Activated T-cell treated with anti-CD3 and anti-CD28 coated beads, Interleukin-2, amount 50 U/mL, for 48 hours (primary cell): Measurements from ENCODE around the gene ZIM2.
A peak's percentile ranks its signal among the peaks of the same experiment; 100 is the strongest.

Source experiments
- DNase-seq, 2 experiments: peaks; one replicate each; pipeline ENCODE4 v3.0.0-alpha.2; 2020

ZIM2 gene

DNA sequence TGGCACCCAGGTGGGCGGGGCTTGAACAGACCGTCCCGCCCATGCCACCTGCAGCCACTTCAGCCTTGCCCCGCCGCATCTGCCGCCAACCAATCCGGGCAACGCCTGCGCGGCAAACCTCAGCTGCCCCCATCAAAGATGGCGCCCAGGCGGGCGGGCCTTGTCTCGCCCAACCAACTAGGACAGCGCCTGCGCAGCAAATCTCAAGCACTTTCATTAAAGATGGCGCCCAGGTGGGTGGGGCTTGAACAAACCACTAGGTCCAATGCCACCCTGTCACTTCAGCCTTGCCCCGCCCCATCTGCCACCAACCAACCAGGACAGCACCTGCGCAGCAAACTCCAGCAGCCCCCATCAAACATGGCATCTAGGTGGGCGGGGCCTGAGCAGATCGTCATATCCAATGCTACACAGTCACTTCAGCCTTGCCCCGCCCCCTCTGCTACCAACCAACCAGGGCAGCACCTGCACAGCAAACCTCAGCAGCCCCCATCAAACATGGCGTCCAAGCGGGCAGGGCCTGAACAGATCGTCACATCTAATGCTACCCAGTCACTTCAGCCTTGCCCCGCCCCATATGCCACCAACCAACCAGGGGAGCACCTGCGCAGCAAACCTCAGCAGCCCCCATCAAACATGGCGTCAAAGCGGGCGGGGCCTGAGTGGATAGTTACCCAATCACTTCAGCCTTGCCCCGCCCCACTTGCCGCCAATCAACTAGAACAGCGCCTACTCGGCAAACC is 1.4 kb downstream of the ZIM2 start:
- peak; percentile 19 to 23 for DNase-seq

DNA sequence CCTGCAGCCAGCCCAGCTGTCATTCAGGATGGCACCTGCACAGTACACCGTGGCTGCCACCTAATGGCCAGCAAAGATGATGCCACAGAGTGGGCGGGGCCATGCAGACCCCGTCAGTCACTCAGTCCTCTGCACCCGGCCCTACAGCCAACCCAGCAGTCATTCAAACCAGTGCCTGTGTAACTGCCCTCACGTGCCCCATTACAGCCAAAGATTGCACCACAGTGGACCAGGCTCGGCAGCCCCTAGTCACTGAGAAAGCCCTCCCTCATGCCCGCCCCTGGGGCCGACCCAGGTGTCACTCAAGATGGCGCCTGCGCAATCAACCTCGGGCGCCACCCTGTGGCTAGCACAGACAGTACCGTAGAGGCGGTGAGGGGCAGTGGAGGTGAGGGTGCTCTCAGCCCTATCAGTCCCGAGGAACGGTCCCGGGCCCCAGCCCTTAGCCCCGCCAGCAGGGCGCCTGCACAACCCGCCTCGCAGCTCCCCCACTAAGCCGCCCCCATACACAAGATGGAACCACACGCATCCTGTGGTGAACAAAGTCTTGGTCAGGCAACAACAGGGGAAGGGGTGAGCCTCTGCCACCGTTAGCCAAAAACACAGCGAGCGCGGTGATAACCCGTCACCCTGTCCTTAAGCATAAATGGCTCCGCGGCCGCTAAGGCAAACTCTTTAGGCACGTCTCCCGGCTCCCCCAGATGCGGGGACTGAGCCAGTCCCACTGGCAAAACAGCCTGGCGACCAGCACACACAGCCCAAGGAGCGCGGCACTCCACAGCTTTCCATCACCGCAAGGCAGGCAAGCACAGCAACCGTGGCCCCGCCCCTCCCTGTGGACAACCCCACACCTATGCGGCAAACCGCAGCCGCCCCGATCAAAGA is 2.3 kb downstream of the ZIM2 start:
- DNase-seq, result no peak

DNA sequence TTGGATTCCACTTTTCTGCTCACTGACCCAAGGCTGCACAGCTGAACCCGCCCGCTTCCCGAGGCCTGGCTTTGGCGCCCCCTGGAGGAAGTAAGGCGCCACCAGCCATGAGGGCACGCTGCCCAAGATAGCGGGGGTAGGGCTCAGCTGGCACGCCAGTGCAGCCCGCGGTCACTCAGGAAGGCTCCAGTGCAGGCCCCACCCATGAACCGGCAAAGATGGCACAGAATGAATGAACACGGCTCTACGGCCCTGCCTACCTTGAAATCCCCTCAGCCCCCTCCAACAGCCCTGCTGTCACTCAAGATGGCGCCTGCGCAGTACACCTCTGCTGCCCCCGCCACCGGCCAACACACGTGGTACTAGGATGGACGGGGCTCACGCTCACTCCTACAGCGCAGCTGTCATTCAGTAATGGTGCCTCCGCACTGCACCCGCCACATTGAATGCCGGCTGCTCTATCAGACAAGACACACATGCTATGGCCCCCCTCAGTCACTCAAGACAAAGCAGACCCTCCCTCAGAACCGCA is 3.0 kb downstream of the ZIM2 start:
- DNase-seq, result no peak

DNA sequence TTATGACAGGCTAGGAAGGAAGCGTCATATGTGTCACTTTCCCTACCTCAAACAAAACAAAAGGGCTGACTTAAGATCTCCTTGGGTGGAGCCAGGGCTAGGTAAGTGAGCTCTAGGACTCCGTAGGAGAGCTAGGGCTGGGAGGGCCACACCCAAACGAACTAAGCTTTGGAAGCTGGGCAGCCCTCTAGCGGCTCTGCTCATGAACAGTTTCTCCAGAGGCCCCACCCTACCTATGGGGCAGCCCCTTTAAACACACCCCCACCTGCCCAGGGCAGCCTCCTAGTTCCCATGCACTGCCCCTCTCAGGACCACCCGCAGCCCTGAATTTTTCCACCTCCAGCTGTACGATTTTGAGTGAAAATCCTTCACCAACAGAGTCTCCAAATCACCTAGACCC is 3.5 kb downstream of the ZIM2 start:
- no peak for DNase-seq

DNA sequence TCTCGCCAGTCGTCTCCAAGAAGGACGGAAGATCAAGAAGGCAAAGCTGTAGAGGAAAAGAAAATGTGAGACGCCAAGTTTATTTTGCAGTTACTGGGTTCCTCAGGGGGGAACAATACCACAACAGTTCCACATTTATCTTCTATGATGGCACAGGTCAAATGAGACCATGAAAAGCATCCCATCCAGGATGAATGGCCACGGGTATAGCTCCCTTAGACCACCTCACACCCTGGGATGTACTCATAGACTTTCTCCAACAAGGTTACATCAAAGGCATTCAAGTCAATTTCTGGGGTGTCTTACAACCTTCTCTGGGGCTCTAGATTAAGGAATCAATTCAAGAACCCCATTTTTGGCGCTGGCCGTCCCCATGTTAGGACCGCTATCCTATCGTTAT is 4.5 kb downstream of the ZIM2 start:
- DNase-seq, result no peak

DNA sequence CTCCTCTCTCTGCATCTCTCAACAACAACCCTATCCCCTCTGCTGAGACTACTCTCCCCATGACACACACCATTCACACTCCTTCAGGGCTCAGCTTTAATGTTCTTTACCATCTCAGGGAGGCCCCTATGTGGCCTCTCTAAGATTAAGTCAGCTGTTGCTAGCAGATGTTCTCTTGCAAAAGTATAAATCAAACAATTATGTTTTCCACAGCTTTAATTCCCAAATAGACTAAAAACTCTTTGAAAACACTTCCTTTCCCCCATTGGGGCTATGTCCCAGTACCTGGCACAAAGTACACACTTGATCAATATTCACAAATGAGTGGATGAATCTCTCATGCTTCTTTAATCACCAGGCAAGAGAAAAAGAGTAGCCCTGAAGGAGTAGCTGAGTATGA is 5.1 kb downstream of the ZIM2 start:
- no peak for DNase-seq

DNA sequence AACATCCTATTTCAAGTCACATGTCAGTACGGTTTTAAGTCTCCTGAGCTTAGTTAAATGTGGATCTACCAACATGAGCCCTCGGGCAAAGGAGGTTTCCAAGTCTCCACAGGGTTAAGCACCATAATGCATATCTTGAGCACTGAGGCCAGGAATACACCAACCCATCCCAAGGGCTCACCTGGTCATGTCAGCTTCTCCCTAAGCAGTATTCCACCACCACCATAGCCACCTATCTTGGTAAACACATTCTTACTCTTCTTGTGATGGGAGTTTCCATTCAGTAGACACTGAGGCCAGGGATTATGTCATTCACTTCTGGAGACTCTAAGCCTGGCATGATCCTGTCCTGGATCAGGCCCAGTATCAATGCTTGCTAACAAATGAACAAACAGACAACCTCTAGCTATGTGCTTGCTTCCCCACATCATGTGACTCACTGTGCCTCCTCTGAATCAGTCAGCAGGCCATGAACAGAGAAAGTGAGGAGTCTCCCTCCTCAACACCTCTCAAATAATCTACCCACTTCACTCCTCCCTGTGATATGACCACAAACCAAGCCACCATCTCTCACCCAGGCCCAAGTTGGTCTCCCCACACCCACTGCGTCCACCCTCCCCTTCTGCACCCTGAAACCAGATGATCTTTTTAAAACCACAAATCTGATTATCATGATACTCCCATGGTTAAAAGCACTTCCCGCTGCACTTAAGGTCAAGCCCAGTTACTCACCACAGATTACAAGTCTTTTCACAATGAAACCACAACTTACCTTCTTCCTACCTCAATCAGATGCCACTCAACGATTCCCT is 5.8 kb downstream of the ZIM2 start:
- no peak for DNase-seq

DNA sequence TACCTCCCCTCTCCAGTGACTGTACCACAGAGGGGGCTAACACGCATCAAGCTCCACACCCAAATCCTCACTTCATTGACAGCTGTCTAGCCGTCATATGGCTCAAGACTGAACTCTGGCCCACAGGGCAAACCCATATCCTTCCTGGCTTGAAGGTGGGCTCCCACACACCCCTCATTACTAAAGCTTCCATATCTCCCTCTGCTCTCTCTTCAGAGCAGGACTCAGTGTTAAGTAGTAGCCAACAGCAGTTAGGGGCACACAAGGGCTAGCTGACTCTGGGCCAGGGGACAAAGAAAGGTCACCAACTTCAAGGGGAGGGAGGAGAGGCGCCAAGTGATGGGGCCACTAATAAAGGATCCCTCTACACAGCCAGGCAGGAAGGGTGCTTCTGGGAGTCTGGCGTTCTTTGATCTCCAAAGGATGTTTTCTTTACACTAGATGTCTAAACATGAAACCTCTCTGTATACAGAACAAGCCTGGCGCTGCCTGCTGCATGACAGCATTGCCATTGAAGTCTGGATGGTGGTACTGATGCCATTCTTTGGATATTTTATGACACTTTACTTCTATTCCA is 8.1 kb downstream of the ZIM2 start:
- DNase-seq, result no peak

DNA sequence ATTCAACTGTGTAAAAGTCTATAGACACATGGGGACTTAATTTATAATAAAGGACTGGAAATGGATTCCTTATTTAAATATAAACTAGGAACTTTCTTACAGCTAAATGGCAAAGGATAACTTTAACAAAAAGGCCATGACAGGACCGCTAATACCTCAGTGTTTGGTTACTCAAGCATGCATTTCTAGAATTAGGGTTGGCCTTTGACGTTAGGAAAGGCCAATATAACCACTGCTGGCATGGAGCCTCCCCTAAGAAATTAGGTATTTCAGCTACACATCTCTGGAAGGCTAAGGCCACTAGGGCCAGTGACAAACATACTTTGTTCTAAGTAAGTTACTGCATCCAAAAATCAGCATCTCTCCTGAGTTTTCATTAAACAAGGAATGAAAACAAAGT is 9.3 kb downstream of the ZIM2 start:
- DNase-seq, result no peak

DNA sequence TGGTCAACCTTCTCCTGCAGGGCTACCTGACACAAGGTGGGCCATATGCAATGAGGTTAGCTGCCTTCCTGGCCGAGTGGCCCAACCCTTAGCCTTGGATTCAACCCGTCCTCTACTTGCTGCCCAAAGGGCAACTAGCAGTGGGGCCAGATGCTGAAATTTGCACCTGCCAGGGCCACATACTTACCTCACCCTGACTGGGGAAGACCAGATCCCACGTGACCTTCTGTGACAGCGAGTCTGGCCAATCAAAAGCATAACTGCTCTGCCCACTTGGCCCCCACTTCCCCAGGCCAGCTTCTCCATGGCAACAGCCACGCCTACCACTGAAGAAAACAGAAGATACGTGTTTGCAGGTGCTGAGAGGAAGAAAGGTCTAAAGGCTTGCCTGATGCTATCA is 10.9 kb downstream of the ZIM2 start:
- no peak for DNase-seq

DNA sequence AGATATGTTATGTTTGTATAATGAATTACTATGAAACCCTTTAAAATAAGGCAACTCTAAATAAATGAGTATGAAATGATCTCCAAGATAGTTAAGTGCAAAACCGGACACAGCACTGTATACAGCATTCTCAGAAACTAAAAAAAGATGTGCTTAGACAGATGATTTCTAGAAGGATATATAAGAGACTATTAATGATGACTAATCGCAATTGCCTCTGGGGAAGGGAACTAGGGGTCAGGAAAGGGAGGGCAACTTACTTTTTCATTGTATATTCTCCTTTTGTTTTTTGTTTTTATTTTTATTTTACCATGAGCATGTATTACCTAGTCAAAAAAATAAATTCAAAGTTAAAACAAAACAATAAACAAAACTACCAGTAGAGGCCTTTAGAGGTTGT is 12.8 kb downstream of the ZIM2 start:
- no peak for DNase-seq

DNA sequence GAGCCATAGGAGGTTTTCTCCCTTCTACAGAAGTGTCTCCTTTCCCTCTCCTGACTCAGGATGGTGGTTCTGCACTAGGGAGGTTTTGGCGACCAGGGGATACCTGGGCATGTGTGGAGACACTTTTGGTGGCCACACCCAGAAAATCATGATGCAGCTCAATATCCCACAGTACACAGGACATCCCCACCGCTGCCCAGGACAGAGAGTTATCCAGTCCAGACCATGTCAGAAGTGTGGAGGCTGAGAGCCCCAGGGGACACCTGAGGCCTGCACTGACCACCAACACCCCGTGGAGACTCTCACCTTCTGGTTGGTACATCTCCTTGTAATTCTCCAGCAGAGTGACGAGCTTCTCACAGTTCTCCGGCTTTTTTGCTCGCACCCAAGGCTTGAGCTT is 16.6 kb downstream of the ZIM2 start:
- no peak for DNase-seq

DNA sequence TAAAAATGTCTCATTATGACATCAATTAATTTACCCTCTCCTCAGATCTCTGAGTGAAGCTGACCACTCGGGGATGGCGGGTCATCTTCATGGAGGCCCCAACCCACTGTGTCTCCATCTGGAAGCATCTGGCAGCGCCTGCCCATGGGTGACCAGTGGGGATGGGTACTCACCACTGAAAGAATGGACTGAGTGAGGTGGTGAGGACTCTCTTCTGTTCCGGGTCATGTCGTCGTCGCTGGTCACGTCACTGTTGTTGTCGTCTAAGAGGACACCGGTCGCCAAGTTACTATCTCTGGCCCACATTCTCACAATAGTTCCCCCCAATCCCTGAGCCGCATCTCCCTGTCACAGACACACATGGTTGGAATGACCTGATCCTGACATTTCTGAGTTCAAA is 17.1 kb downstream of the ZIM2 start:
- no peak for DNase-seq

DNA sequence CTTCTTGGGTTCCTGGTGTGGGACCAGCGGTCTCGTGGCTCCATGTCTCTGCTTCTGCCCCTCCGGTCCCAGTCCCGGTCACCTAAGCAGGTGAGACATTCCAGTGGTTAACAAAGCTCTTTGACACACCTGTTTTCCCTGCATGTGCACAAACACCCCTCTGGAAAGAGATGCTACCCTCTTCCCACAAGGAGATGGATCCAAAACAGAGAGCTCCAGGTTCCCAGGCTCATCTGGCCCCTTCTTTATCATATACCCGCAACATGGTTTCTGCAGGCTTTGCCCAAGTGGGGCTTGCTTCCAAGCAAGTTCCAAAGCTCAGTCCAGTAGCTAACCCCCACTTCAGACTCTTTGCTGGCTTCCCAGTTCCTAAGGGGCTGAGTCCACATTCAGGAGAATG is 17.8 kb downstream of the ZIM2 start:
- DNase-seq, result no peak

DNA sequence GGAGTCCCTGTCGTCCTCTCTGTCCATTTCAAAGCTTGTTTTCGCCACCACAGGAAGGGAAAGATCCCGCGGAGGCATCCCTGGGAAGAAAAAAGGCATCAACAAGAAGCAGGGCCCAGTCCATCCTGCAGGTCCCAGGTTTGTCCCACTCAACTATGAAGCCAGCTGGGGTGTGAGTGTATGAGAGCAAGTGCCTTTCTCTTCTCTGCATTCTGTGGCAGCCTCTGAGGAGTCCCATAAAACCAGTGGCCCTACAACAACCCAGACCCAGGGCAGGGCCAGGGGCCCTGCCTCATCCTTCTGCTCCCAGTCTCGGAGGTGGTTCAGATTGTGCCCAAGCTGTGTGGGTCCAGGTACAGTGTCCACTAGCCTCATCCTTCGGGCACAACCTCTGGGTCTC is 18.9 kb downstream of the ZIM2 start:
- no peak for DNase-seq

DNA sequence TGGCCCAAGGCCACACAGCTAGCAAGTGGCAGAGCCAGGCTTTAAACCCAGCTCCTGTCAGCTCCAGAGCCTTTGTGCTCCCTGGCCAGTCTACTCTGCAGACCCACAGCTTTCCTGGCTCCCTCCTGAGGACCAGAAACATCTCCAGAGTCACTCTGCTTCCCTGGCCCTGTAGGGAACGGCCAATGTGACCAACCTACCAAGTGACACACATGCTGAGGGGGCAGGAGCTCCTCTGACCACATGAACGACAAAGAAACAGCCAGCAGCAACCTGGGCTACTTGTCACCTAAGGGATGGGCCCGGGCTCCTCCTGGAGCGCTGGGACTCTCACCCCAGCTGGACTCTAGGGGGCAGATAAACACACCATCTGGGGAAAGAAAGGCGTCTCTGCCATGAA is 19.3 kb downstream of the ZIM2 start:
- DNase-seq, result no peak

DNA sequence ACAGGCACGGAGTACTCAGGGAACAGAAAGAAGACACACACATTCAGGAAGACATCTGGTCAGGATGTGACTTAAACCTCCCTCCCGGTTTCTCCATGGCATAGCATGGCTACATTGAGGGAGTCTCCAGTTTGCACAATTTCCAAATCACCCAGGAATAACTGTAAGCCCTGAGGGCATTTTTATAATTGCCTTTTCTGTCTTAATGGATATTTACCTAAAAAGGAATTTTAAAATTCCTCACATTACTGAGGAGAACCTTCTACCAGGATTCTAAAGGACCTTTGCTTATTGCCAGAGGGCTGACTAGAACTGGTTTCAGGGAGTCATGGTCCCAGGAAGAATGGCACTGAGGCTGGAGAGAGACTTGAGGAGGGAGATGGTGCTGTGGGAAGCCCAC is 21.4 kb downstream of the ZIM2 start:
- no peak for DNase-seq

DNA sequence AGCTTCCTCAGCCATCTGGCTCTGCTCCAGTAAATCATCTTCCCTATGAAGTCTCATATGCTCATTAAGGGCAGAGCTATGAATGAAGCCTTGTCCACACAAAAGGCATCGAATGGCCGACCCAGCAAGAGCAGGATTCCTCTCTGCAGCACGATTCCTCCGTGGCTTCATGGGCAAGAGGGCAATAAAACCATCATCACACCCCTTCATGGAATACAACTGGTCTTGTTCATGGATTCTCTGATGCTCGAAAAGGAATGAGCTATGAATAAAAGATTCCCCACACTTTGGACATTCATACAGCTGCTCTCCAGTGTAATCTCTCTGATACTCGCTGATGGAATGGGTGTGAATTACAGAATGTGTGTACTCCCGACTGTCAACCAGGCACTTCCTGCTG is 25.9 kb downstream of the ZIM2 start:
- DNase-seq, result no peak

DNA sequence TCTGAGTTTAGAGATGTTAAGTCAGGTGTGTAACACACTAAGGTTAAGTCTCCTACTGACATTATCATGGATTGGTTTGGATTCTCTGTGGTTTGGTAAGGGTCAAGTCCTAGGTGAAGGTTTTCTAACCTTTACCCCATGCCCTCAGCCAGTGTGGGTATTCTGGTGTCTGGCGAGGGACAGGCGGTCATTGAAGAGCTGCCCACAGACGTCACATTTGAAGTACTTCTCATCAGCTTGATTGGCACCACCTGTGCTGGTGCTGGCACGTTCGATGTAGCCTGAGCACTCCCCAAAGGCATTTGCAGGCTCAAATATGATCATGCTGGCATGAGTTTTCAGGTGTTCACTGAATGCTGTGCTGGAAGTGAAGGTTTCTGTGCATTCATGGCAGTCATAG is 27.0 kb downstream of the ZIM2 start:
- no peak for DNase-seq

DNA sequence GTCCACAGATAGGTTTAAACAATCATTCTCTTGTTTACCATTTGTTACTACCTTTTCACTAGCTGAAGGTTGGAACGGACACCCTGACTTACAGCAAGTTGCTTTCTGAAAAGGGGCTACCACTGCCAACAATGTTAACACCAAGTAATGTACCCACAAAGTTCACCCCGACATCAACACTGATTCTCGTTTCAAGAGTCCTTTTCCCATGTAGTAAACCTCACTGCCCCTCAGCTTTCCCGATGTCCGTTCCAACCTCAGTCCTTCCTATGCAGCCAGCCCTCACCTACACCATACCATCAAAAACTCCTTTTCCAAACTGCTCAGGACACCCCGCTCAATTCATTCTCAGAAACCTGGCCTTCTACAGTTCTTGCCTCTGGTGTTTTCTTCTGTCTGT is 29.0 kb downstream of the ZIM2 start:
- no peak for DNase-seq

DNA sequence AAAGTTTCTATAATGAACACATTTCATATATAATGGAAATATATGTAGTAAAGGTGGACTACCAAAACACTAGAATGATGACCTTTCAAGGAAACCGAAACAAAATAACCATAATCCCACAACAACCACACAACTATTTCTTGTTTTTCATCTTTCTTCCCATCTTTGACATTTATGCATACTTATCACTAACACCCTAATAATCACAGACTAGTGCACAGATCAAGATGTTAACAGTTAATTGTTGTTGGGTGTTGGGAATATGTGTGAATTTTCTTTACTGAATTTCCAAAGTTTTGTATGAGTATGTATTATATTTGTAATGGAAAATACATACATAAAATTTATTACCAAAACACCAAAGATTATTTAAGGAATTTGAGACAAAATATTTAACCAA is 30.3 kb downstream of the ZIM2 start:
- no peak for DNase-seq

DNA sequence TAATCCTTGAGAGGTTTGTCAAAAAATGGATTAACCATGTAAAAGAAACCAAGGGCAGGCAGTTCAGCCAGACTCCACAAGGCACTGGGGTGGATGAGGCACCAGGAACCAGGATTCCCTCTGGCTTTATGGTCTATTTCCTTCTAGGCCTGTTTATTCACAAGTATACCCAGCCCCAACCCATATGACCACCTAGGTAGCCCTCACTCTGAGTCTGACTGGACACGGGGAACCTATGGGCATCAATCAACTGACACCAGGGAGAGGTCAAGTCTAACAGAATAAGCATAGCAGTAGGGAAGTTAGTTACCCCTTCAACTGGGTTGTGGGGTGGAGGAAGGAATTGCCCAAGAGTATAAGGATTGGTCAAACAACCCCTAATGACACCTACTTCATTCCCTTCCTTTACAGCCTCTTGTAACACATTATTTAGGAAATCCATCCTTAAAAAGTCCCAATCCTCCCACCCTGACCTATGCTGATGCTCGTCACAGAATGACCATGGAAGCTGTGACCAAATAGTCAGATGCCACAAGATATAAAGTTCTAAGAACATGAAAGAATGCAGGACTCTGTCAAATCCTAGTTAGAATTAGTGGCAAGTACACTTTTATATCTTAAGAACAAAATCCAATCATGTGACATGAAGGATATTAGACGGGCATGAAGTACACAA is 31.7 kb downstream of the ZIM2 start:
- no peak for DNase-seq
